Ecto neural progenitor cell (in vitro differentiated cells): ENCODE data around the gene PLXNA4.

ENCODE experiments used
- DNase-seq: peaks from one replicate; pipeline ENCODE4 v3.0.0-alpha.2; 2018; ENCODE audit warnings: low spot score

PLXNA4 gene

GRCh38 chr7:132242192-132242812 is 334.0 kb downstream of the PLXNA4 start:
- DNase-seq, result no peak

- DNase-seq, result no peak
Measured at GRCh38 chr7:132240821-132241422, 335.3 kb downstream of the PLXNA4 start.

- no peak for DNase-seq
Measured at GRCh38 chr7:132240262-132240661, 336.0 kb downstream of the PLXNA4 start.

GRCh38 chr7:132239422-132239994 is 336.8 kb downstream of the PLXNA4 start:
- no peak for DNase-seq

- no peak for DNase-seq
Measured at GRCh38 chr7:132234711-132235110, 341.6 kb downstream of the PLXNA4 start.

GRCh38 chr7:132232406-132232805 is 343.9 kb downstream of the PLXNA4 start:
- peak; percentile 61 for DNase-seq

GRCh38 chr7:132230462-132230861 is 345.8 kb downstream of the PLXNA4 start:
- no peak for DNase-seq

GRCh38 chr7:132228240-132228639 is 348.0 kb downstream of the PLXNA4 start:
- DNase-seq, result no peak

GRCh38 chr7:132226957-132227290 is 349.3 kb downstream of the PLXNA4 start:
- DNase-seq, result no peak

- no peak for DNase-seq
Measured at GRCh38 chr7:132226046-132226956, 350.0 kb downstream of the PLXNA4 start.

- no peak for DNase-seq
Measured at GRCh38 chr7:132225216-132226030, 350.8 kb downstream of the PLXNA4 start.

- DNase-seq, result no peak
Measured at GRCh38 chr7:132221356-132221755, 354.9 kb downstream of the PLXNA4 start.

GRCh38 chr7:132220060-132220459 is 356.2 kb downstream of the PLXNA4 start:
- no peak for DNase-seq

GRCh38 chr7:132218876-132219275 is 357.4 kb downstream of the PLXNA4 start:
- DNase-seq, result no peak

- no peak for DNase-seq
Measured at GRCh38 chr7:132216847-132217525, 359.3 kb downstream of the PLXNA4 start.

- DNase-seq, result no peak
Measured at GRCh38 chr7:132214452-132214851, 361.8 kb downstream of the PLXNA4 start.

GRCh38 chr7:132213583-132213982 is 362.7 kb downstream of the PLXNA4 start:
- no peak for DNase-seq

GRCh38 chr7:132211971-132212370 is 364.3 kb downstream of the PLXNA4 start:
- DNase-seq, result no peak

GRCh38 chr7:132210821-132211220 is 365.4 kb downstream of the PLXNA4 start:
- DNase-seq, result no peak

- DNase-seq, result no peak
Measured at GRCh38 chr7:132207782-132208181, 368.5 kb downstream of the PLXNA4 start.

- DNase-seq, result no peak
Measured at GRCh38 chr7:132207211-132207610, 369.1 kb downstream of the PLXNA4 start.
